Endodermal cell (in vitro differentiated cells): ENCODE results near the gene POLRMT. TPM values are rescaled to one million over a fixed set of nuclear protein-coding genes. Genes with fewer than 3 reads are reported as not detected.

ENCODE experiments used
- DNase-seq: peaks from one replicate; pipeline ENCODE4 v3.0.0-alpha.2; 2017
- H3K27ac ChIP-seq: 2 replicates; pipeline ENCODE4 v1.5.1; 2013; ENCODE audit warnings: mild to moderate bottlenecking, low read depth, low read length, moderate library complexity
- H3K27me3 ChIP-seq: 2 replicates; pipeline ENCODE4 v1.6.1; 2013; ENCODE audit warnings: mild to moderate bottlenecking, low read length, moderate library complexity; ENCODE audit not compliant: insufficient read depth, control insufficient read depth, poor library complexity, severe bottlenecking
- H3K36me3 ChIP-seq: 2 replicates; pipeline ENCODE4 v1.7.0; 2013; ENCODE audit warnings: mild to moderate bottlenecking, low read length, moderate library complexity; ENCODE audit not compliant: control insufficient read depth, insufficient read depth
- H3K4me1 ChIP-seq: one replicate; pipeline ENCODE4 v1.7.0; 2013; ENCODE audit warnings: low read length; ENCODE audit not compliant: control insufficient read depth, insufficient read depth
- H3K4me3 ChIP-seq: 2 replicates; pipeline ENCODE4 v1.5.1; 2013; ENCODE audit warnings: mild to moderate bottlenecking, low read length, moderate library complexity
- H3K9ac ChIP-seq: 2 replicates; pipeline ENCODE4 v1.6.1; 2013; ENCODE audit warnings: mild to moderate bottlenecking, low read length, moderate library complexity; ENCODE audit not compliant: poor library complexity, severe bottlenecking; ENCODE audit errors: extremely low read depth
- H3K9me3 ChIP-seq: 2 replicates; pipeline ENCODE4 v1.6.1; 2013; ENCODE audit warnings: mild to moderate bottlenecking, low read length, moderate library complexity; ENCODE audit not compliant: control insufficient read depth
- H3K27ac Mint-ChIP-seq: 2 replicates; pipeline ENCODE4 v1.8.0; 2020; ENCODE audit warnings: mixed read lengths
- H3K27me3 Mint-ChIP-seq: 2 replicates; pipeline ENCODE4 v1.8.0; 2021; ENCODE audit warnings: mild to moderate bottlenecking, mixed read lengths; ENCODE audit not compliant: insufficient read depth
- H3K36me3 Mint-ChIP-seq: 2 replicates; pipeline ENCODE4 v1.8.0; 2020; ENCODE audit warnings: low read depth, mixed read lengths
- H3K4me1 Mint-ChIP-seq: 2 replicates; pipeline ENCODE4 v1.8.0; 2020; ENCODE audit warnings: mixed read lengths
- H3K4me3 Mint-ChIP-seq: 2 replicates; pipeline ENCODE4 v1.8.0; 2020; ENCODE audit warnings: mild to moderate bottlenecking, moderate library complexity, mixed read lengths
- H3K9me3 Mint-ChIP-seq: 2 replicates; pipeline ENCODE4 v1.8.0; 2020; ENCODE audit warnings: mild to moderate bottlenecking, mixed read lengths
- WGBS, 2 experiments: methylation state at CpG; one replicate each; pipeline versions ENCODE4 v1.1.5 to v1.1.7; 2013; ENCODE audit warnings: missing lambda C conversion rate in 2 of 2, mixed read lengths in 1 of 2; ENCODE audit not compliant: insufficient coverage in 1 of 2, insufficient read length in 1 of 2; 5-methylcytosine and 5-hydroxymethylcytosine counted together
- total RNA-seq, 2 donors: library from RNA; stranded (reverse); fragmentation: NEBNext Ultra II Directional in 1 of 2; extraction: Animal tissue kit (Norgen Biotek cat#: 25700) in 1 of 2; gene quantifications; 2 replicates in 1 of 2; 3 replicates in 1 of 2; pipeline ENCODE4 v1.2.1, GENCODE V29; 2021
- TF ChIP-seq, protein P1 (sequence below): fragments of 200-600 bp; sonication (generic); conservative IDR thresholded peaks from 2 replicates; pipeline ENCODE4 v1.5.0; 2021; ENCODE audit warnings: antibody characterized with exemption, mild to moderate bottlenecking

Gene POLRMT
- total RNA-seq, 2 donors from 2014 or later: 76.6 to 86.4 TPM

GRCh38 chr19:573519-573825 is 59.9 kb downstream of the POLRMT start:
- peaks cover 9% of the 10 kb centered on the region for H3K27me3 Mint-ChIP-seq
- peak overlapping the region; percentile 75 for H3K27ac ChIP-seq
- DNase-seq: no peak

GRCh38 chr19:572743-573518 is 60.4 kb downstream of the POLRMT start:
- Histone ChIP-seq H3K9ac (peak overlapping the region; percentile 98), H3K27ac (peak overlapping the region; percentile 75), H3K4me3 (peak overlapping the region; percentile 91), H3K36me3 (peaks cover 18% of the 10 kb centered on the region), H3K4me1 (peaks cover 3% of the 10 kb centered on the region), H3K9me3 (no peaks in the 10 kb centered on the region), H3K27me3 (no peaks in the 10 kb centered on the region)
- H3K27ac Mint-ChIP-seq: peak overlapping the region; percentile 90
- peaks cover 9% of the 10 kb centered on the region for H3K27me3 Mint-ChIP-seq
- DNase-seq: peak; percentile 73
- H3K4me3 Mint-ChIP-seq: peak overlapping the region; percentile 88
- peaks cover 18% of the 10 kb centered on the region for H3K4me1 Mint-ChIP-seq
- peaks cover 12% of the 10 kb centered on the region for H3K36me3 Mint-ChIP-seq
- WGBS, 2 experiments: 0% methylated on average over 26 to 55 of the region's 55 CpGs
- H3K9me3 Mint-ChIP-seq: peaks cover 9% of the 10 kb centered on the region
- TF ChIP-seq, protein P1, sequence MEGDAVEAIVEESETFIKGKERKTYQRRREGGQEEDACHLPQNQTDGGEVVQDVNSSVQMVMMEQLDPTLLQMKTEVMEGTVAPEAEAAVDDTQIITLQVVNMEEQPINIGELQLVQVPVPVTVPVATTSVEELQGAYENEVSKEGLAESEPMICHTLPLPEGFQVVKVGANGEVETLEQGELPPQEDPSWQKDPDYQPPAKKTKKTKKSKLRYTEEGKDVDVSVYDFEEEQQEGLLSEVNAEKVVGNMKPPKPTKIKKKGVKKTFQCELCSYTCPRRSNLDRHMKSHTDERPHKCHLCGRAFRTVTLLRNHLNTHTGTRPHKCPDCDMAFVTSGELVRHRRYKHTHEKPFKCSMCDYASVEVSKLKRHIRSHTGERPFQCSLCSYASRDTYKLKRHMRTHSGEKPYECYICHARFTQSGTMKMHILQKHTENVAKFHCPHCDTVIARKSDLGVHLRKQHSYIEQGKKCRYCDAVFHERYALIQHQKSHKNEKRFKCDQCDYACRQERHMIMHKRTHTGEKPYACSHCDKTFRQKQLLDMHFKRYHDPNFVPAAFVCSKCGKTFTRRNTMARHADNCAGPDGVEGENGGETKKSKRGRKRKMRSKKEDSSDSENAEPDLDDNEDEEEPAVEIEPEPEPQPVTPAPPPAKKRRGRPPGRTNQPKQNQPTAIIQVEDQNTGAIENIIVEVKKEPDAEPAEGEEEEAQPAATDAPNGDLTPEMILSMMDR: no peak

More at GRCh38 chr19:573519-573825, 59.9 kb downstream of the POLRMT start:
- TF ChIP-seq, protein P1: no peak
- peaks cover 18% of the 10 kb centered on the region for H3K4me1 Mint-ChIP-seq
- peaks cover 9% of the 10 kb centered on the region for H3K9me3 Mint-ChIP-seq
- peaks cover 15% of the 10 kb centered on the region for H3K36me3 Mint-ChIP-seq
- Histone ChIP-seq H3K4me3 (peak overlapping the region; percentile 91), H3K4me1 (peaks cover 3% of the 10 kb centered on the region), H3K36me3 (peaks cover 22% of the 10 kb centered on the region), H3K9me3 (no peaks in the 10 kb centered on the region), H3K27me3 (no peaks in the 10 kb centered on the region), H3K9ac (peak overlapping the region; percentile 98)
- 2 to 5% methylated on average over 12 to 15 of the region's 15 CpGs for WGBS, 2 experiments
- peak overlapping the region; percentile 88 for H3K4me3 Mint-ChIP-seq
- H3K27ac Mint-ChIP-seq: peak overlapping the region; percentile 89

DNA sequence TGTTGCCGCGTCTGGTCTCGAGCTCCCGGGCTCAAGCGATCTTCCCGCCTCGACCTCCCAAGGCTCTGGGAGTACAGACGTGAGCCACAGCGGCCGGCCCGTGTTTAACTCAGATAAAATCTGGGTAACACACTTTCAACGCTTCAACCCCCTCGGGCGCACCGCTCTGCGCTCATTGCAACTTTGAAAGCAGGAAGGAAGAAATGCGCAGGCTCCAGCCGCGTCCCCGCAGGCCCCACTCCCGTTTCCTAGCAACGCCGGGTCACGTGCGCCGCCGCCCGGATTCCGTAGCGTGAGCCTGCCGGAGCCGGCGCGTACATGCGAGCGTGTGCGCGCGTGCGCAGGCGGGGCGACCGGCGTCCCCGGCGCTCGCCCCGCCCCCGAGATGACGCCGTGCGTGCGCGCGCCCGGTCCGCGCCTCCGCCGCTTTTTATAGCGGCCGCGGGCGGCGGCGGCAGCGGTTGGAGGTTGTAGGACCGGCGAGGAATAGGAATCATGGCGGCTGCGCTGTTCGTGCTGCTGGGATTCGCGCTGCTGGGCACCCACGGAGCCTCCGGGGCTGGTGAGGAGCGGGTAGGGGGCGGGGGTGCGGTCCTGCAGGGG is 61.1 kb downstream of the POLRMT start, which contains the start of gene BSG:
TSS of gene BSG (plus strand) at position 457 of the 603 bp plus-strand sequence. CDS start at position 496, 39 bp downstream.
- peaks cover 20% of the 10 kb centered on the region for H3K36me3 ChIP-seq
- peaks cover 18% of the 10 kb centered on the region for H3K4me1 Mint-ChIP-seq
- H3K9me3 Mint-ChIP-seq: peaks cover 9% of the 10 kb centered on the region
- 0 to 1% methylated on average over 48 to 79 of the region's 79 CpGs for WGBS, 2 experiments
- no peaks in the 10 kb centered on the region for H3K27me3 ChIP-seq
- TF ChIP-seq, protein P1: no peak
- H3K27me3 Mint-ChIP-seq: peaks cover 9% of the 10 kb centered on the region
- H3K27ac ChIP-seq: peak within 1 kb of the TSS; percentile 96
- H3K9ac ChIP-seq: peak within 1 kb of the TSS; percentile 98
- peaks cover 3% of the 10 kb centered on the region for H3K4me1 ChIP-seq
- H3K4me3 ChIP-seq: peak within 1 kb of the TSS; percentile 91
- peak within 1 kb of the TSS; percentile 97 for H3K27ac Mint-ChIP-seq
- H3K36me3 Mint-ChIP-seq: peaks cover 12% of the 10 kb centered on the region
- H3K4me3 Mint-ChIP-seq: peak within 1 kb of the TSS; percentile 88
- peak; percentile 99 for DNase-seq
- H3K9me3 ChIP-seq: no peaks in the 10 kb centered on the region
